Fibroblast of peridontal ligament (primary cell): Measurements from ENCODE around the gene FTO.
A peak's percentile ranks its signal among the peaks of the same experiment; 100 is the strongest.

Experiments
- DNase-seq: peaks from one replicate; pipeline ENCODE4 v3.0.0-alpha.2; 2010; ENCODE audit errors: extremely low read depth

Gene FTO

DNA sequence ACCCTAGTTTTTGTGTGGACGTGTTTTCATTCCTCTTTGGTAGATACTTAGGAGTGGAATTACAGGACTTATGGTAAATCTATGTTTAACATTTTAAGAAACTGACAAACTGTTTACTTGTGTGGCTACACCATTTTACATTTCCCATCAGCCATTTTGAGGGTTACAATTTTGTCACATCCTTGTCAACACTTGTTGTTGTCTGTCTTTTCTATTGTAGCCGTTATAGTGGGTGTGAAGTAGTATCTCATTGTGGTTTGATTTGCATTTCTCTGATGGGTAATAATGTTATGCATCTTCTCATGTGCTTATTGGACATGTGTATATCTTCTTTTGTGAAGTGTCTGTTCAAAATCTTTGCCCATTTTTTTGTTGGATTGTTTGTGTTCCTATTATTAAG is 4.5 kb downstream of the FTO start:
- no peak for DNase-seq

- DNase-seq, result no peak
Measured at GRCh38 chr16:53711390-53711789, 7.4 kb downstream of the FTO start.

GRCh38 chr16:53712065-53712464 is 8.1 kb downstream of the FTO start:
- DNase-seq, result no peak

DNA sequence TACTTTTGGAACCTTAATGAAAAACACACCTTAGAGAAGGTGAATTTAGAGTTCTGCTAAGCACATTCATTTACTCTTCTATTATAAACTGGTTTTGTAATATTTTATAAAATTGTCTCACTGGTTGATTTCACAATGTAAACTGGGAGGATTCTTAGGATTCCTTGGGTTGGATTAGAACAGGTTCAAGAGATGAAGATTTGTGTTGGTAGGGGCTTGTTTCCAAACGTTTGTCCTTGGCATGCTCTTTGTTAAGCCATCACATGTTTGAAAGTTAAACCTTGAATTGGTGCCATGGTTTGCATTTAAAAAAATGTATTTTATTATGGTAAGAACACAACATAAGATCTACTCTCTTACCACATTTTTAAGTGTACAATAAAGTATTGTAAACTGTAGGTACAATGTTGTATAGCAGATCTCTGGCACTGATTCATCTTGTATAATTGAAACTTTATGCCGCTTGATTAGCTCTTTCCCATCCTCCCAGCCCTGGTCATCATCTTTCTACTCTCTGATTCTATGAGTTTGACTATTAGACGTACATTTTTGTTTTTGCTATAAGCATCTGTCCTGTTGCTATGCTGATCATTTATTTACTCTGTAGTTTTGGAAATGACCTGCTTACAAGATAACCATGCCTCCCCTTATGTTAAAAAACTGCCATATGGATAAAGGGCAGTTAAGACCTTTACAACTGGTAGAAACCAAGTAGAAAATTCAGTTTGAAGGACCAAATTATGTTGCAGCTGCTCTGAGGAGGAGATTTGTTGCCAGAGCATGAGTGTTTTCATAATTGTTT is 9.6 kb downstream of the FTO start:
- peak; percentile 35 for DNase-seq

- DNase-seq, result no peak
Measured at GRCh38 chr16:53714205-53715022, 10.5 kb downstream of the FTO start.

DNA sequence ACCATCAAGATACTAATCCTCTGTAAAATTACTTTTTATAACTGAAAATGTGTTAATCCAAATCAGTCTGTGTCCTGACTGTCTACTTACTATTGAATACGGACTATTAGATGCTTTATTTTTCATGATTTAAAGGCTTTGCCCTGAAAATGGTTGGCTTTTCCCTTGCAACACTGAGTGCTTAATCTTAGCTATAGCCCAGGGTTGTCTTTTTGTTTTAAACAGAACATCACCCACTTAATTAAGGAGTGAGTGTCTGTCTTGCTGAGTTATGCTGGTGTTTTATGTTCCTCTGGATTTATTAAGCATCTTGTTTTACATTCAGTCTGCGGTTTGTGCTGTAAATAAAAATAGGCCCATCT is 11.0 kb downstream of the FTO start:
- DNase-seq, result no peak

GRCh38 chr16:53717577-53717976 is 13.6 kb downstream of the FTO start:
- no peak for DNase-seq

DNA sequence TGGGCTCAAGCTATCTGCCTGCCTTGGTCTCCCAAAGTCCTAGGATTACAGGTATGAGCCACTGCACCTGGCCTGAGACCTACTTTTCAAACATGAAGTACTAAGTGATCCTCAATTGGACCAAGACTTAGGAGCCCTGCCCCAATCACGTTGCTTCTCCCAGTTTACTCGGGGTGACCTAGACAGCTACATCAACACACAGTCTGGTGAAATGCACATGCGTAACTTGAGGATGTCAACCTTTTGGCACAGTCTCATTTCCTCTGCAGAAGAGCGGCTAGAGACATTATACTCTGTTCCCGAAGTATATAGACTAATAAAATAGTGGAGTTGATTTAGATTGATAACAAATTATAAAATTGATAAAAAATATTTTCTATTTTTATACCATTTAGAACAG is 17.1 kb downstream of the FTO start:
- DNase-seq, result no peak

DNA sequence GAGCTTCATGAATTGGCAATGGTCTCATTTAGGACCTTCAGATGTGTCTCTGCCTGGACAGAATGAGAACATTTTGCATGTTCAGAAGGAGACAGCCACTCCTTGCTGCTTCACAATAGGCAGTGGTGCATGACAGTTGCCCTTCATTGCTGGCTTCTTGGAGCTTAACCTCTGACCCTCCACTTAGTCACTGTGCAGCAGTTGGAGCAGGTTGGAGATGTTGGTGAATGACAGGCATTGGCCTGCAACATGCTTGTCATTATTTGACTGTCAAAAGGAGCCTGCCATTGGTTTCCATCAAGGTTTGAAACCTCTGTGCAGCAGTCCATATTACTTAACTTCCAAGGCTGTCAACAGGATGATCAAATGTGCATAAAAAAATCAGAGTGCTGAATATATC is 22.7 kb downstream of the FTO start:
- no peak for DNase-seq

GRCh38 chr16:53730693-53731092 is 26.7 kb downstream of the FTO start:
- no peak for DNase-seq

GRCh38 chr16:53732296-53732929 is 28.5 kb downstream of the FTO start:
- DNase-seq, result peak; percentile 37

- DNase-seq, result no peak
Measured at GRCh38 chr16:53734908-53735307, 31.0 kb downstream of the FTO start.

DNA sequence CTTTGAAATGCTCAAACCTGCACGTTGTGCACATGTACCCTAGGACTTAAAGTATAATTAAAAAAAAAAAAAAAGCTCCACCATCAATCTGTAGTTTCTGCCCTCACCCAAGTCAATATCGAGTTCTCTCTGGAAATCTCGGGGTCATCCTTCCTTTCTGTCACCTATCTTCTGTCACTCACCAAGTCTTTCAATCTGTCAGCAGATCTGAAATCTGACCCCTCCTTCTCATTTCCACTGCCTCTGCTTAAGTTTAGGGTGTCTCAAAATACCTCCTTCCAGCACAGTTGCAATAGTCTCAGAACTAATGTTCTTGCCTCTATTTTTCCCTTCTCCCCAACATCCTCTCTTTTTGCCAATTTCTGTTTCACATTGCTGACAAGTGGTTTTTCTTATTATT is 32.3 kb downstream of the FTO start:
- DNase-seq, result no peak

DNA sequence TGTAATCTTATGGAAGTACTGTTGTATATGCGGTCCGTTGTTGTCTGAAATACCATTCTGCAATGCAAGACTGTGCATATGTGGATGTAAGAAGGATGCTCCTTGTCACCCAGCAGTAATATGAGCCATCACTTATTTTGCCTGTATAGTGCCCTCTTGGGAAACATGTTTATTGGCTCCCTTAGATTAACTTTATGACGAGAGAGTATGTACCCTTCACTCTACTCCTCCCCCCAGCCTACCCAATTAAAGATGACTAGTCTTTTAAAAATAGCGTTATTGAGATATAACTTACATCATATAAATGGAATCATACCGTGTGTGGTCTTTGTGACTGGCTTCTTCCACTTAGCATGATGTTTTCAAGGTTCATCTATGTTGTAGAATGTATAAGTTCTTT is 33.6 kb downstream of the FTO start:
- DNase-seq, result no peak

- DNase-seq, result no peak
Measured at GRCh38 chr16:53740476-53740875, 36.5 kb downstream of the FTO start.

DNA sequence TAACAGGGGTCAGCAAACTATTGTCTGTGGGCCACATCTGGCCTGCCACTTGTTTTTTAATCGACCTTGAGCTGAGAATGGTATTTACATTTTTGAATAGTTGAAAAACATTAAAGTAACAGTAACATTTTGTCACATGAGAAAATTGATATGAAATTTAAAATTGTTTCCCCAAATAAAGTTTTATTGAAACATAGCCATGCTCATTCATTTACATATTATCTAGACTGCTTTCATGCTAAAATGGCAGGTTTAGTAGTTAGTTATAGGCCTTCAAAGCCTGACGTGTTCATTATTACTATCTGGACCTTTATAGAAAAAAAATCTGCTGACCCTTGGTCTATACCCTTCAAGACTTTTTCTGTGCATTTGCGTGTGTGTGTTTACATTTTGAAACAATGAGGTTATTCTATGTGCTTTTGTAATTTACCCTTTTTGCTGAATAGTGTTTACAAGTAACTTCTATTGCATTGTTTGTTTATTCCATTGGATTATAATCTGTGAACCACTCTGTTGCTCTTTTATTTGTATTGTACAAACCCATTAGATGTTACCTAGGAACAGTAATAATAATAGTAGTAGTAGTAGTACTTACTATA is 37.1 kb downstream of the FTO start:
- DNase-seq, result no peak

- DNase-seq, result no peak
Measured at GRCh38 chr16:53741546-53741945, 37.6 kb downstream of the FTO start.

GRCh38 chr16:53743149-53743566 is 39.2 kb downstream of the FTO start:
- DNase-seq, result peak; percentile 24

DNA sequence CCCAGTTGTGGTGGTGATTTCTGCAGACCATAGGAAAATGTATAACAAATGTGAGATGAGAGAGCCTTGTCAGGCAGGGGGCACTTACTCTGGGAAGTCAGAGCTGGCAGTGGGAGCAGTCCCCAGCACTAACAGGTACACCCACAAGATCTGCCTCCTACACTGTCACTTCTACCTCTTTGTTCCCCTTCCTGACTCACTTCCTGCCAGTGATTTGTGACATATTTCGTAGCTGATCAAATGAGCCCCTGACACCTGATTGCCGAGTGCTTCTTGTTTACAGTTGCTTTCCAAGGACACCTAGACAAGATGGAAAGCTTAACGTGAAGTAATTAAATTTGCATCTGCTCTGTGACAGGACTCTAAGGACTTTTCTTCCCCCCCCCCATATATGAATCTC is 40.5 kb downstream of the FTO start:
- DNase-seq, result no peak

GRCh38 chr16:53745086-53745485 is 41.1 kb downstream of the FTO start:
- peak; percentile 13 for DNase-seq

- peak; percentile 22 for DNase-seq
Measured at GRCh38 chr16:53745753-53746266, 41.9 kb downstream of the FTO start.

DNA sequence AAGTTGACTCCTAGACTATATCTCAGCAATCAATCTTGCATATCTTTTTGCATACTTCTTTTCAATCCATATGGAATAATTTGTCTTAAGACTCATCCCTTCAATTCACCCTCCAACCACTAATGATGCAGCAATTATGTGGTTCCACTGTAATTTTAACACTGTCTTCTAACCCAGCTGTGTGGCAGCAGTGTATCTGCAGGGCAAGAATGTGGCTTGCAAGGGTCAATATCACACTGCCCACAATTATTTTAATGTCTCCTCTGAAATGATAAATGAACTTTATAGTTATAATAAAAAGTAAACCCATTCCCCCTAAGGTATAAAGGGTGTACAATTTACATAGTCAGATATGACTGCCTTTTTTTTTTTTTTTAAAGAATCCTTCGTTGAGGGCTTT is 48.6 kb downstream of the FTO start:
- DNase-seq, result no peak
